HG03439 (cell line): ENCODE measurements around the gene VAT1.
"Not testable (repeated sequence)": the region's sequence is repeated elsewhere in the genome, so short reads cannot be mapped to it uniquely, and the experiment has no call there.

Experiments
- ATAC-seq: cut with Tn5 transposase; IDR thresholded peaks from one replicate; pipeline ENCODE4 v1.9.1; 2021; ENCODE audit warnings: mild to moderate bottlenecking, moderate library complexity; ENCODE audit not compliant: unreplicated experiment

VAT1 gene

DNA sequence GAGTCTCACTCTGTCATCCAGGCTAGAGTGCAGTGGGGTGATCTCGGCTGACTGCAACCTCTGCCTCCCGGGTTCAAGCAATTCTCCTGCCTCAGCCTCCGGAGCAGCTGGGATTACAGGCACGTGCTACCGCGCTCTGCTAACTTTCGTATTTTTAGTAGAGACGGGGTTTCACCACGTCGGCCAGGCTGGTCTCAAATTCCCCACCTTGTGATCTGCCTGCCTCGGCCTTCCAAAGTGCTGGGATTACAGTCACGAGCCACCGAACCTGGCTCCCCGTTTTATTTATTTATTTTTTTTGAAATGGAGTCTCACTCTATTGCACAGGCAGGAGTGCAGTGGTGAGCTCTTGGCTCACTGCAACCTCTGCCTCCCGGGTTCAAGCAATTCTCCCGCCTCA is 46.5 kb downstream of the VAT1 start:
- not testable (repeated sequence) for ATAC-seq

DNA sequence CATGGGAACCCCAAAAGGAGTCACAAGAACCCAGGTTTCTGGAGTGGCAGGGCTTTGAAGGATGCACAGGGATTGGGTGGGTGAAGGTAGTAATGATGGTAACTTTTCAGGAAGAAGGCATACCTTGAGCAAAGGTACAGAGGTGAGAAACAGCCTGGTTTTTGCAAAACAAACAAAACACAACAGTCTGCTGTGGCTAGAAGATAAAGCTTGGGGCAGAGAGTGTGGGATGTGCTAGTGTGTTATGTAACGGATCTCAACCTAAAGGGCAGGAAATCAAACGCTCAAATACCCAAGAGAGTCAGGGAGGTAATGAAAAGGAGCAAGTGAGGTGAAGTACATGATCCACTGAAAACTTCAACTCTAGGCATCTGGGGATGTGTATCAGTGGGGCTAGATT is 46.9 kb downstream of the VAT1 start:
- no peak for ATAC-seq

DNA sequence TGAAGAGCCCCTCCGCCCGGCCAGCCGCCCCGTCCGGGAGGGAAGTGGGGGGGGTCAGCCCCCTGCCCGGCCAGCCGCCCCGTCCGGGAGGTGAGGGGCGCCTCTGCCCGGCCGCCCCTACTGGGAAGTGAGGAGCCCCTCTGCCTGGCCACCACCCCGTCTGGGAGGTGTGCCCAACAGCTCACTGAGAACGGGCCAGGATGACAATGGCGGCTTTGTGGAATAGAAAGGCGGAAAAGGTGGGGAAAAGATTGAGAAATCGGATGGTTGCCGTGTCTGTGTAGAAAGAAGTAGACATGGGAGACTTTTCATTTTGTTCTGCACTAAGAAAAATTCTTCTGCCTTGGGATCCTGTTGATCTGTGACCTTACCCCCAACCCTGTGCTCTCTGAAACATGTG is 48.9 kb downstream of the VAT1 start:
- not testable (repeated sequence) for ATAC-seq

DNA sequence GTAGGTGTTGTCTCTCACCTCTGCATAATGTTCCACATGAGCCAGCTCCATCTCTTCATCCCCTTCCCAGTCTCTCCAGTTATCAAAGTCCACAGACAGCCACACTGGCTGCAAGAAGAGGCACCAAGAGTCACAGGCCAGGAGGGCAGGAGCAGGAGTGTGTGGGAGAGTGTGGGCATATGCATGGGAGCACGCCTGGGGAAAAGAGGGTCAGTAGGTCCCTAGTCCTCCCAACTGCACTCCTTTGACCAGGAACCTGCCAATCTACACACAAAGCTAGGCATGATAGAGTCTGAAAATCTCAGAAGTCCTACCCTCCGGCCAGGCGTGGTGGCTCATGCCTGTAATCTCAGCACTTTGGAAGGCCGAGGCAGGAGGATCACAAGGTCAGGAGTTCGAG is 50.6 kb downstream of the VAT1 start:
- ATAC-seq = no peak

DNA sequence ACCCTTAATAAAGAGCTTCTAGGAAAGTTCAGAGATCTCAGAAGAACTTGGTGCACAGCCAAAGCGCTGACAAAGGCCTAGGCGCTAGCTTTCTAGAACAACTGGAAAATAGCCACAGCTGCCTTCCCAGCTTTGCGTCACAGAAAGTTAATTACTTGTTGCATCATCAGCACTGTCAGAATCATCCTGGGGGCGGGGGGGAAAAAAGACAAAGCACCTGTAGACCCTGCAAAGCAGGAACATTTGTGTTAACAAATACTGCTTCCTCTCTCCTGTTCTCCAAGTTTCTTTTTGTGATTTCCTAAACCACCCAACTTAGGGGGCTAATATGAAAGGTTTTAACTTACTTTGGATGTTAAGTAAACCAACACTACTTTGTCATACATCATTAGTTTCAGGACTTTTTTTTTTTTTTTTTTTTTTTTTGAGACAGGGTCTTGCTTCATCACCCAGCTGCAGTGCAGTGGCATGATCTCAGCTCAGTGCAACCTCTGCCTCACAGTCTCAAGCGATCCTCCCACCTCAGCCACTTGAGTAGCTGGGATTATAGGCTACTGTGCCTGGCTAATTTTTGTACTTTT is 53.1 kb downstream of the VAT1 start:
- ATAC-seq = no peak

DNA sequence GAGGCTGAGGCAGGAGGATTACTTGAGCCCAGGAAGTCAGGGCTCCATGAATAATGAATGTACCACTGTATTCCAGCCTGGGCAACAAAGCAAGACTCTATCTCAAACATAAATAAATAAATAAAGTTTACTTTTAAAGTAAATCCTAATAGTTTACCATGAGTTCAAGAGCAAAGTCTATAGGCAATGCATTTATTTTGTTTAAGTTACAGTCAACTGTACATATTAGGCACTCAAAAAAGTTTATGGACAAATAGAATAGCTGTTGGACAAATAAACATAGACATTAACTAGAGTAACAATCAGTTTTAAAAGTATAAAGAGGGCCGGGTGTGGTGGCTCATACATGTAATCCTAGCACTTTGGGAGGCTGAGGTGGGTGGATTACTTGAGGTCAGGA is 54.3 kb downstream of the VAT1 start:
- ATAC-seq = no peak
